DOHH2 (cell line): Measurements from ENCODE around the gene LRSAM1.

Experiments used
- H3F3A ChIP-seq: fragments of 200-600 bp; sonication (generic), shearing (Covaris generic); 2 replicates; pipeline ENCODE4 v1.6.0; 2016; ENCODE audit warnings: antibody characterized with exemption, mild to moderate bottlenecking; ENCODE audit not compliant: control insufficient read depth, insufficient read depth
- H3K27ac ChIP-seq: fragments of 200-600 bp; sonication (generic); 2 replicates; pipeline ENCODE4 v1.5.1; 2014; ENCODE audit warnings: low read depth, mild to moderate bottlenecking, low read length, moderate library complexity
- H3K27me3 ChIP-seq: fragments of 200-600 bp; sonication (generic); 2 replicates; pipeline ENCODE4 v1.6.1; 2014; ENCODE audit warnings: mild to moderate bottlenecking, low read length, mixed read lengths; ENCODE audit not compliant: control insufficient read depth
- H3K36me3 ChIP-seq: fragments of 200-600 bp; sonication (generic); 2 replicates; pipeline ENCODE4 v1.6.1; 2014; ENCODE audit warnings: mild to moderate bottlenecking, low read length, moderate library complexity, mixed read lengths; ENCODE audit not compliant: control insufficient read depth
- H3K4me1 ChIP-seq: fragments of 200-600 bp; sonication (generic); 2 replicates; pipeline ENCODE4 v1.6.1; 2014; ENCODE audit warnings: mild to moderate bottlenecking, low read length, mixed read lengths; ENCODE audit not compliant: control insufficient read depth
- H3K4me2 ChIP-seq: fragments of 200-600 bp; sonication (generic); 2 replicates; pipeline ENCODE4 v1.6.0; 2014; ENCODE audit warnings: mild to moderate bottlenecking, low read length, moderate library complexity
- H3K4me3 ChIP-seq: fragments of 200-600 bp; sonication (generic); 2 replicates; pipeline ENCODE4 v1.5.1; 2014; ENCODE audit warnings: mild to moderate bottlenecking, low read length, mixed read lengths
- H3K79me2 ChIP-seq: fragments of 200-600 bp; sonication (generic); 2 replicates; pipeline ENCODE4 v1.6.1; 2014; ENCODE audit warnings: mild to moderate bottlenecking, low read length, mixed read lengths; ENCODE audit not compliant: control insufficient read depth
- H3K9me2 ChIP-seq: fragments of 200-600 bp; sonication (generic); replicated peaks from 2 replicates; pipeline ENCODE4 v1.6.1; 2014; ENCODE audit warnings: mild to moderate bottlenecking, low read length, mixed read lengths; ENCODE audit not compliant: control insufficient read depth
- H3K9me3 ChIP-seq: fragments of 200-600 bp; sonication (generic); 2 replicates; pipeline ENCODE4 v1.6.1; 2014; ENCODE audit warnings: antibody characterized with exemption, low read length, mixed read lengths; ENCODE audit not compliant: control insufficient read depth, insufficient read depth
- H4K20me1 ChIP-seq: fragments of 200-600 bp; sonication (generic); 2 replicates; pipeline ENCODE4 v1.6.0; 2014; ENCODE audit warnings: low read depth, mild to moderate bottlenecking, antibody characterized with exemption, low read length, moderate library complexity; ENCODE audit not compliant: control insufficient read depth, insufficient read depth
- CTCF ChIP-seq: fragments of 200-600 bp; sonication (generic); IDR thresholded peaks from one replicate; pipeline ENCODE4 v1.5.1; 2014; ENCODE audit warnings: antibody characterized with exemption, mild to moderate bottlenecking, low read depth, low read length; ENCODE audit not compliant: poor library complexity, severe bottlenecking
- EZH2phosphoT487 ChIP-seq: fragments of 200-600 bp; sonication (generic); IDR thresholded peaks from 2 replicates; pipeline ENCODE4 v1.6.1; 2017; ENCODE audit warnings: borderline replicate concordance, mild to moderate bottlenecking, antibody characterized with exemption, low read length, moderate library complexity, mixed read lengths

LRSAM1 gene

GRCh38 chr9:127423476-127423933, 27.8 kb upstream of the LRSAM1 start:
- Histone ChIP-seq H4K20me1 (0 out of 2 replicates have a peak, but pooled peaks cover 4% of the 10 kb centered on the region), H3K4me3 (peak overlapping the region; percentile 97), H3K9me3 (no peaks in the 10 kb centered on the region), H3K79me2 (peaks cover 61% of the 10 kb centered on the region), H3K4me2 (peak overlapping the region; percentile 99), H3K27me3 (no peaks in the 10 kb centered on the region), H3K4me1 (peaks cover 26% of the 10 kb centered on the region), H3K27ac (peak overlapping the region; percentile 52), H3K9me2 (no peaks in the 10 kb centered on the region), H3K36me3 (peaks cover 7% of the 10 kb centered on the region), H3F3A (no peaks in the 10 kb centered on the region)
- TF ChIP-seq CTCF, result no peak
- TF ChIP-seq EZH2phosphoT487, result no peak

- TF ChIP-seq EZH2phosphoT487 (no peak), CTCF (no peak)
- H3K4me3 ChIP-seq, result peak within 1 kb of the TSS; percentile 97
- no peaks in the 10 kb centered on the region for H3K27me3 ChIP-seq
- peak within 1 kb of the TSS; percentile 99 for H3K4me2 ChIP-seq
- H4K20me1 ChIP-seq, result 0 out of 2 replicates have a peak, but pooled peaks cover 4% of the 10 kb centered on the region
- peak within 1 kb of the TSS; percentile 52 for H3K27ac ChIP-seq
- no peaks in the 10 kb centered on the region for H3F3A ChIP-seq
- no peaks in the 10 kb centered on the region for H3K9me3 ChIP-seq
- no peaks in the 10 kb centered on the region for H3K9me2 ChIP-seq
- peaks cover 9% of the 10 kb centered on the region for H3K36me3 ChIP-seq
- peaks cover 61% of the 10 kb centered on the region for H3K79me2 ChIP-seq
- H3K4me1 ChIP-seq, result peaks cover 26% of the 10 kb centered on the region
Measured at GRCh38 chr9:127423934-127424675, 27.2 kb upstream of the LRSAM1 start, which contains the start of gene ZNF79. ZNF79 (plus strand) TSS chr9:127424382; CDS start chr9:127424788, 406 bp downstream.

GRCh38 chr9:127424676-127424999, 26.7 kb upstream of the LRSAM1 start:
- peak; percentile 11 for TF ChIP-seq CTCF
- no peak for TF ChIP-seq EZH2phosphoT487
- no peaks in the 10 kb centered on the region for H3K9me2 ChIP-seq
- peaks cover 26% of the 10 kb centered on the region for H3K4me1 ChIP-seq
- peaks cover 61% of the 10 kb centered on the region for H3K79me2 ChIP-seq
- H3K4me3 ChIP-seq, result peak overlapping the region; percentile 97
- no peaks in the 10 kb centered on the region for H3K9me3 ChIP-seq
- no peaks in the 10 kb centered on the region for H3F3A ChIP-seq
- H3K27ac ChIP-seq, result no peak overlapping the region
- H3K4me2 ChIP-seq, result peak overlapping the region; percentile 99
- peaks cover 14% of the 10 kb centered on the region for H3K36me3 ChIP-seq
- H3K27me3 ChIP-seq, result no peaks in the 10 kb centered on the region
- 0 out of 2 replicates have a peak, but pooled peaks cover 4% of the 10 kb centered on the region for H4K20me1 ChIP-seq
